ENCODE measurements around the gene MINK1. TPM values are rescaled to one million over a fixed set of nuclear protein-coding genes. Genes with fewer than 3 reads are reported as not detected.

MINK1 gene
- total RNA-seq, 1 donor from 2014 or later: 26.2 TPM

GRCh38 chr17:4931963-4932362 is 98.8 kb downstream of the MINK1 start, which contains the start of gene GP1BA:
TSS of gene GP1BA (plus strand) at chr17:4932277. CDS start at chr17:4932605, 328 bp downstream.
- Mint-ChIP-seq H3K27ac (peak within 1 kb of the TSS; percentile 88), H3K36me3 (peaks cover 22% of the 10 kb centered on the region), H3K4me1 (peaks cover 2% of the 10 kb centered on the region), H3K27me3 (ENCODE audit: insufficient read depth, low read depth) (peaks cover 6% of the 10 kb centered on the region), H3K9me3 (no peaks in the 10 kb centered on the region), H3K4me3 (peak within 1 kb of the TSS; percentile 0)
- Histone ChIP-seq H3K4me1 (no peaks in the 10 kb centered on the region), H3K27me3 (no peaks in the 10 kb centered on the region), H3F3A (ENCODE audit: low read depth) (peaks cover 3% of the 10 kb centered on the region), H3K27ac (no peak within 1 kb of the TSS), H3K9ac (no peak within 1 kb of the TSS), H4K20me1 (ENCODE audit: low read depth) (no peaks in the 10 kb centered on the region), H3K36me3 (no peaks in the 10 kb centered on the region), H3K9me3 (ENCODE audit: low read depth) (no peaks in the 10 kb centered on the region), H3K4me3 (no peak within 1 kb of the TSS), H3K4me2 (no peak within 1 kb of the TSS), H2AFZ (replicated peaks) (no peak within 1 kb of the TSS), H3K79me2 (ENCODE audit: low read depth) (no peaks in the 10 kb centered on the region)
- TF ChIP-seq EZH2 (IDR thresholded peaks at IDR 0.05) (no peak), EZH2phosphoT487 (IDR thresholded peaks at IDR 0.05) (no peak), CTCF (IDR thresholded peaks at IDR 0.05) (no peak)
- DNase-seq (ENCODE audit: low spot score): no peak

- Histone ChIP-seq H3K27ac (no peak overlapping the region), H3K36me3 (no peaks in the 10 kb centered on the region), H3K9me3 (ENCODE audit: low read depth) (no peaks in the 10 kb centered on the region), H3K4me3 (no peak overlapping the region), H3K4me1 (no peaks in the 10 kb centered on the region), H3F3A (ENCODE audit: low read depth) (peaks cover 3% of the 10 kb centered on the region), H3K79me2 (ENCODE audit: low read depth) (peaks cover 6% of the 10 kb centered on the region), H2AFZ (replicated peaks) (no peak overlapping the region), H3K9ac (no peak overlapping the region), H3K4me2 (no peak overlapping the region), H4K20me1 (ENCODE audit: low read depth) (no peaks in the 10 kb centered on the region), H3K27me3 (no peaks in the 10 kb centered on the region)
- H3K27me3 Mint-ChIP-seq (ENCODE audit: insufficient read depth, low read depth): peaks cover 6% of the 10 kb centered on the region
- peak overlapping the region; percentile 69 for H3K27ac Mint-ChIP-seq
- H3K4me3 Mint-ChIP-seq: no peak overlapping the region
- no peaks in the 10 kb centered on the region for H3K9me3 Mint-ChIP-seq
- peaks cover 2% of the 10 kb centered on the region for H3K4me1 Mint-ChIP-seq
- no peak for DNase-seq (ENCODE audit: low spot score)
- H3K36me3 Mint-ChIP-seq: peaks cover 21% of the 10 kb centered on the region
- TF ChIP-seq EZH2phosphoT487 (IDR thresholded peaks at IDR 0.05): no peak
- TF ChIP-seq EZH2 (IDR thresholded peaks at IDR 0.05): no peak
- no peak for TF ChIP-seq CTCF (IDR thresholded peaks at IDR 0.05)
These were observed 99.6 kb downstream of the MINK1 start for GRCh38 chr17:4932756-4933155.

- DNase-seq (ENCODE audit: low spot score): no peak
- Histone ChIP-seq H3K4me3 (no peak overlapping the region), H3K9ac (no peak overlapping the region), H3F3A (ENCODE audit: low read depth) (peaks cover 3% of the 10 kb centered on the region), H3K9me3 (ENCODE audit: low read depth) (no peaks in the 10 kb centered on the region), H3K79me2 (ENCODE audit: low read depth) (peaks cover 15% of the 10 kb centered on the region), H3K36me3 (no peaks in the 10 kb centered on the region), H2AFZ (replicated peaks) (no peak overlapping the region), H3K4me2 (no peak overlapping the region), H3K4me1 (peaks cover 3% of the 10 kb centered on the region), H3K27ac (no peak overlapping the region), H3K27me3 (no peaks in the 10 kb centered on the region), H4K20me1 (ENCODE audit: low read depth) (no peaks in the 10 kb centered on the region)
- TF ChIP-seq EZH2phosphoT487 (IDR thresholded peaks at IDR 0.05): no peak
- TF ChIP-seq EZH2 (IDR thresholded peaks at IDR 0.05): no peak
- TF ChIP-seq CTCF (IDR thresholded peaks at IDR 0.05): no peak
- Mint-ChIP-seq H3K4me3 (no peak overlapping the region), H3K36me3 (peaks cover 23% of the 10 kb centered on the region), H3K27ac (no peak overlapping the region), H3K27me3 (ENCODE audit: insufficient read depth, low read depth) (peaks cover 6% of the 10 kb centered on the region), H3K4me1 (peaks cover 7% of the 10 kb centered on the region), H3K9me3 (no peaks in the 10 kb centered on the region)
These were observed 100.5 kb downstream of the MINK1 start for GRCh38 chr17:4933646-4934045.
